ENCODE data around the gene WDR87. TPM values are rescaled to one million over a fixed set of nuclear protein-coding genes. Genes with fewer than 3 reads are reported as not detected.

WDR87 gene
- total RNA-seq, 1 experiment from 2014 or later: not detected

- H3K4me3 Mint-ChIP-seq (ENCODE audit: unreplicated experiment): no peak overlapping the region
- intact Hi-C loops (cut with micrococcal nuclease; ENCODE audit: unreplicated experiment): loop anchor here (1.0 kb wide), 2 partner anchors 41 to 193 kb away; no protein-coding TSS in a partner anchor
Measured at GRCh38 chr19:37902668-37903067, 3.7 kb downstream of the WDR87 start.

GRCh38 chr19:37899966-37900365 is 6.4 kb downstream of the WDR87 start:
- CTCF ChIA-PET: interaction anchor here (0.6 to 2.0 kb wide), 3 partner anchors 174 to 243 kb away, joined by 4 to 8 read pairs (median 5); no protein-coding TSS in a partner anchor
- Histone ChIP-seq H3K36me3 (ENCODE audit: control insufficient read depth, insufficient read depth, low read length) (no peaks in the 10 kb centered on the region), H3K27me3 (replicated peaks; ENCODE audit: control insufficient read depth, insufficient read depth, low read length) (no peaks in the 10 kb centered on the region), H3K4me1 (peaks cover 10% of the 10 kb centered on the region), H3K9me3 (no peaks in the 10 kb centered on the region), H3K4me3 (ENCODE audit: low read depth, low read length) (no peak overlapping the region)
- no peak for DNase-seq
- POLR2A ChIA-PET: no interaction called here
- BruUV-seq (replicated peaks): no TSS peak
- H3K4me3 Mint-ChIP-seq (ENCODE audit: unreplicated experiment): no peak overlapping the region
- H3K4me1 Mint-ChIP-seq (ENCODE audit: low read depth, unreplicated experiment): peaks cover 15% of the 10 kb centered on the region
- no peaks in the 10 kb centered on the region for H3K9me3 Mint-ChIP-seq (ENCODE audit: unreplicated experiment)
- no peaks in the 10 kb centered on the region for H3K27me3 Mint-ChIP-seq (ENCODE audit: insufficient read depth, unreplicated experiment)
- no peak for TF ChIP-seq CTCF (IDR thresholded peaks at IDR 0.05; ENCODE audit: insufficient read depth in 1 of 2, low read depth in 1 of 2, low read length in 1 of 2, severe bottlenecking in 1 of 2, unreplicated experiment in 1 of 2)
- H3K36me3 Mint-ChIP-seq (ENCODE audit: insufficient read depth, unreplicated experiment): no peaks in the 10 kb centered on the region
- H3K27ac Mint-ChIP-seq (ENCODE audit: unreplicated experiment): no peak overlapping the region
- intact Hi-C loops (cut with micrococcal nuclease; ENCODE audit: unreplicated experiment): no loop called here

More at GRCh38 chr19:37902668-37903067, 3.7 kb downstream of the WDR87 start:
- ChIA-PET POLR2A (interaction anchor here (0.6 to 1.4 kb wide), 2 partner anchors 29 to 123 kb away, joined by 3 to 6 read pairs; partner anchors contain the start of gene ZNF573), CTCF (interaction anchor here (0.6 to 2.1 kb wide), 28 partner anchors 9 to 327 kb away, joined by 3 to 9 read pairs (median 4); no protein-coding TSS in a partner anchor)
- peak; percentile 87 to 90 for DNase-seq
- H3K9me3 ChIP-seq: no peaks in the 10 kb centered on the region
- Mint-ChIP-seq H3K27ac (ENCODE audit: unreplicated experiment) (peak overlapping the region; percentile 37), H3K9me3 (ENCODE audit: unreplicated experiment) (no peaks in the 10 kb centered on the region), H3K4me1 (ENCODE audit: low read depth, unreplicated experiment) (peaks cover 15% of the 10 kb centered on the region), H3K36me3 (ENCODE audit: insufficient read depth, unreplicated experiment) (peaks cover 16% of the 10 kb centered on the region), H3K27me3 (ENCODE audit: insufficient read depth, unreplicated experiment) (no peaks in the 10 kb centered on the region)
- no TSS peak for BruUV-seq (replicated peaks)
- no peaks in the 10 kb centered on the region for H3K36me3 ChIP-seq (ENCODE audit: control insufficient read depth, insufficient read depth, low read length)
- H3K4me1 ChIP-seq: peaks cover 14% of the 10 kb centered on the region
- TF ChIP-seq CTCF (IDR thresholded peaks at IDR 0.05; ENCODE audit: insufficient read depth in 1 of 2, low read depth in 1 of 2, low read length in 1 of 2, severe bottlenecking in 1 of 2, unreplicated experiment in 1 of 2): peak; percentile 88 to 90
- H3K4me3 ChIP-seq (ENCODE audit: low read depth, low read length): no peak overlapping the region
- H3K27me3 ChIP-seq (replicated peaks; ENCODE audit: control insufficient read depth, insufficient read depth, low read length): no peaks in the 10 kb centered on the region

- CTCF ChIA-PET: interaction anchor here (0.6 to 2.0 kb wide), 3 partner anchors 174 to 243 kb away, joined by 4 to 8 read pairs (median 5); no protein-coding TSS in a partner anchor
- H3K27ac Mint-ChIP-seq (ENCODE audit: unreplicated experiment): no peak overlapping the region
- Histone ChIP-seq H3K4me3 (ENCODE audit: low read depth, low read length) (no peak overlapping the region), H3K27me3 (replicated peaks; ENCODE audit: control insufficient read depth, insufficient read depth, low read length) (no peaks in the 10 kb centered on the region), H3K36me3 (ENCODE audit: control insufficient read depth, insufficient read depth, low read length) (no peaks in the 10 kb centered on the region), H3K9me3 (no peaks in the 10 kb centered on the region), H3K4me1 (peaks cover 10% of the 10 kb centered on the region)
- peaks cover 15% of the 10 kb centered on the region for H3K4me1 Mint-ChIP-seq (ENCODE audit: low read depth, unreplicated experiment)
- BruUV-seq (replicated peaks): no TSS peak
- H3K4me3 Mint-ChIP-seq (ENCODE audit: unreplicated experiment): no peak overlapping the region
- TF ChIP-seq CTCF (IDR thresholded peaks at IDR 0.05; ENCODE audit: insufficient read depth in 1 of 2, low read depth in 1 of 2, low read length in 1 of 2, severe bottlenecking in 1 of 2, unreplicated experiment in 1 of 2): no peak
- POLR2A ChIA-PET: no interaction called here
- intact Hi-C loops (cut with micrococcal nuclease; ENCODE audit: unreplicated experiment): no loop called here
- H3K9me3 Mint-ChIP-seq (ENCODE audit: unreplicated experiment): no peaks in the 10 kb centered on the region
- no peaks in the 10 kb centered on the region for H3K36me3 Mint-ChIP-seq (ENCODE audit: insufficient read depth, unreplicated experiment)
- no peaks in the 10 kb centered on the region for H3K27me3 Mint-ChIP-seq (ENCODE audit: insufficient read depth, unreplicated experiment)
- DNase-seq: no peak
Measured at GRCh38 chr19:37899453-37899852, 6.9 kb downstream of the WDR87 start.
